ENCODE results near the gene SHISA6.

SHISA6 gene

GRCh38 chr17:11366272-11366850 lies 125.3 kb downstream of the SHISA6 start:
- no peak for DNase-seq

GRCh38 chr17:11369575-11369974 lies 128.6 kb downstream of the SHISA6 start:
- DNase-seq: no peak

- DNase-seq: no peak
Measured at GRCh38 chr17:11372692-11373091, 131.7 kb downstream of the SHISA6 start.

- no peak for DNase-seq
Measured at GRCh38 chr17:11378506-11378905, 137.5 kb downstream of the SHISA6 start.

GRCh38 chr17:11380761-11381160 lies 139.7 kb downstream of the SHISA6 start:
- DNase-seq: no peak

GRCh38 chr17:11383157-11383556 lies 142.1 kb downstream of the SHISA6 start:
- DNase-seq: no peak

GRCh38 chr17:11384131-11384530 lies 143.1 kb downstream of the SHISA6 start:
- no peak for DNase-seq

- no peak for DNase-seq
Measured at GRCh38 chr17:11387610-11388009, 146.6 kb downstream of the SHISA6 start.

GRCh38 chr17:11388054-11388453 lies 147.0 kb downstream of the SHISA6 start:
- DNase-seq: no peak

- DNase-seq: no peak
Measured at GRCh38 chr17:11389583-11389982, 148.6 kb downstream of the SHISA6 start.

GRCh38 chr17:11391134-11391533 lies 150.1 kb downstream of the SHISA6 start:
- no peak for DNase-seq

- DNase-seq: no peak
Measured at GRCh38 chr17:11404431-11405276, 163.6 kb downstream of the SHISA6 start.

GRCh38 chr17:11406716-11407115 lies 165.7 kb downstream of the SHISA6 start:
- DNase-seq: no peak

GRCh38 chr17:11412654-11413053 lies 171.6 kb downstream of the SHISA6 start:
- no peak for DNase-seq

- DNase-seq: no peak
Measured at GRCh38 chr17:11418342-11418741, 177.3 kb downstream of the SHISA6 start.

GRCh38 chr17:11430751-11431150 lies 189.7 kb downstream of the SHISA6 start:
- no peak for DNase-seq

GRCh38 chr17:11438673-11439072 lies 197.7 kb downstream of the SHISA6 start:
- DNase-seq: no peak

- DNase-seq: no peak
Measured at GRCh38 chr17:11441004-11441403, 200.0 kb downstream of the SHISA6 start.

GRCh38 chr17:11446316-11446715 lies 205.3 kb downstream of the SHISA6 start:
- no peak for DNase-seq

- no peak for DNase-seq
Measured at GRCh38 chr17:11454096-11454495, 213.1 kb downstream of the SHISA6 start.

- DNase-seq: no peak
Measured at GRCh38 chr17:11458279-11458678, 217.3 kb downstream of the SHISA6 start.

- no peak for DNase-seq
Measured at GRCh38 chr17:11459861-11460331, 218.9 kb downstream of the SHISA6 start.

GRCh38 chr17:11461993-11462548 lies 221.1 kb downstream of the SHISA6 start:
- DNase-seq: no peak

GRCh38 chr17:11467639-11468038 lies 226.6 kb downstream of the SHISA6 start:
- no peak for DNase-seq
